Activated CD8-positive, alpha-beta memory T cell treated with anti-CD3 and anti-CD28 coated beads for 36 hours (primary cell): Measurements from ENCODE around the gene HNRNPA1. TPM values are rescaled to one million over a fixed set of nuclear protein-coding genes. Genes with fewer than 3 reads are reported as not detected.
"Not testable (repeated sequence)": the region's sequence is repeated elsewhere in the genome, so short reads cannot be mapped to it uniquely, and the experiment has no call there.

ENCODE experiments used
- CTCF ChIA-PET: fragments of 350-600 bp; sonication (Branson Sonifier 250); formaldehyde crosslinking; loops from one replicate; lab custom pipeline; 2021; ENCODE audit warnings: antibody characterized with exemption; lab: Charles Lee
- POLR2A ChIA-PET: fragments of 350-600 bp; sonication (Branson Sonifier 250); formaldehyde crosslinking; loops from one replicate; lab custom pipeline; 2021; ENCODE audit warnings: antibody characterized with exemption; lab: Charles Lee
- total RNA-seq, 2 experiments: library from RNA; stranded (reverse); gene quantifications; one replicate each; pipeline ENCODE4 v1.2.3, GENCODE V29; 2021

The HNRNPA1 gene
- total RNA-seq, 2 experiments from 2014 or later: 1,950 to 1,952 TPM

DNA sequence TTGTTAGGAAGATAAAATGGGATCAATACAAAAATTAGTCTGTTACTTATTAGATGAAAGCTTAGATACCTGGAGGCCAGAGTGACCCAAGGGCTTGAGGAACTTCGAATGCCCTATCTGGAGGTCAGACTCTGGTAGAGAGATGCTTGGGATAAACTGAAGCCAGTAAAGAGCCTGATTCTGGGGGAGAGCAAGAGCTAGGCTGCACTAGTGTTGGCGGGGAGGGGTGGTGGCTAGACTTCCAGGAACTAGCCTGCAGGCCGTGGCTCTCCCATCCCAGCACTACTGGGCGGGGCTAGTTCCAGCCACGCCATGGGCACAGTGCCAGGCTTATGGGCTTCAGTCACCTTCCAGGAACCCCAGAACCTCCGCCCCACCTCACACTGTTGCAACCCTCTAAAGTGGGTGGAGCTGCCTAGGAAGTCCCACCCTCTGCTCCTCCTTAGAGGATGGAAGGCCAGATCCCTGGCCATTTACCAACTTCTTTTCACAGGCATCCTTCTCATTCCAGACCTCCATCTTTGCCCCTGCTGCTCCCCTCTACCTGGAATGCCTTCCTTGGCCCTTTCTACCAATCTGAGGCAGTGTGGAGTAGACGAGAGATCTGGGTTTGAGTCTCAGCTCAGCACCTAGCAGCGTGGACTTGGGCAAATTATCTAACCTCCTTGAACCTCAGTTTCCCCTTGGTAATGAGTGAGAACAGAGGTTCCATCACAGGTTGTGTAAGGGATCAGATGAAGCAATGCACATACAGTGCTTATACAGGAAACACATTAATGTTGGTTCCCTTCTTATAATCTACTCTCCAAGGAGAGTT lies 26.6 kb downstream of the HNRNPA1 start:
- ChIA-PET CTCF (interaction anchor here (1.1 to 1.6 kb wide), 3 partner anchors 12 to 29 kb away, joined by 3 to 6 read pairs (median 3); no protein-coding TSS in a partner anchor), POLR2A (interaction anchor here (0.7 to 1.1 kb wide), 2 partner anchors 52 to 65 kb away, joined by 4 to 7 read pairs; no protein-coding TSS in a partner anchor)

DNA sequence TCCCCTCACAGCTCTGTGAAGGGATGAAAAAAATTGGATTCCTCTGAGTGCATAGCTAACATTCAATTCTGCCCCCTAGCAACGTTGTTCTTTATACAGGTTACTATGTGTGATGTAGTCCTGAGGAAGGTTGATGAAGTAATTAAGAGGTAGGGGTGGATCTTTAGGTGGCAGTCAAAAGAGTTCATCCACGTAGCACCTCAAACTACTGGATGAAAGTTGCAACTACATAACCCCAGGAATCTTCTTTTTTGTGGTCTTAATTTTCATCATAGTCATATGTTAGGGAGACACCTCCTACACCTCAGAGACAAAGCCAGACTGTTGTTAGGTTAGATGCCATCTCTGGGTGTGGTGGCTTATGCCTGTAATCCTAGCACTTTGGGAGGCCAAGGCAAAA lies 30.5 kb downstream of the HNRNPA1 start:
- ChIA-PET CTCF (interaction anchor here (0.7 to 1.5 kb wide), 2 partner anchors 17 to 88 kb away, joined by 4 to 5 read pairs; no protein-coding TSS in a partner anchor), POLR2A (interaction anchor here (0.7 kb wide), 1 partner anchor 36 kb away, joined by 4 read pairs; no protein-coding TSS in a partner anchor)

DNA sequence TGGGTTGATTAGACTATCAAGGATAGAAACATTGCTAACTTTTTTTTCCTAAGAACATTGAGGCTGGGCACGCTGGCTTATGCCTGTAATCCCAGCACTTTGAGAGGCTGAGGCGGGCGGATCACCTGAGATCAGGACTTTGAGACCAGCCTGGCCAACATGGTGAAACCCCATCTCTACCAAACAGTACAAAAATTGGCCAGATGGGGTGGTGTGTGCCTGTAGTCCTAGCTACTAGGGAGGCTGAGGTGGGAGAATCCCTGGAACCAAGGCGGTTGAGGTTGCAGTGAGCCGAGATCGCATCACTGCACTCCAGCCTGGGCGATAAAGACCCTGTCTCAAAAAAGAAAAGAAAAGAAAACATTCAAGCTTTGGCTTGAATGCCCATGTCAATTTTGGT lies 31.8 kb downstream of the HNRNPA1 start:
- CTCF ChIA-PET: interaction anchor here (0.6 to 0.9 kb wide), 2 partner anchors 18 to 303 kb away, joined by 3 to 6 read pairs; partner anchors contain the start of gene HOXC8
- POLR2A ChIA-PET: not testable (repeated sequence)

DNA sequence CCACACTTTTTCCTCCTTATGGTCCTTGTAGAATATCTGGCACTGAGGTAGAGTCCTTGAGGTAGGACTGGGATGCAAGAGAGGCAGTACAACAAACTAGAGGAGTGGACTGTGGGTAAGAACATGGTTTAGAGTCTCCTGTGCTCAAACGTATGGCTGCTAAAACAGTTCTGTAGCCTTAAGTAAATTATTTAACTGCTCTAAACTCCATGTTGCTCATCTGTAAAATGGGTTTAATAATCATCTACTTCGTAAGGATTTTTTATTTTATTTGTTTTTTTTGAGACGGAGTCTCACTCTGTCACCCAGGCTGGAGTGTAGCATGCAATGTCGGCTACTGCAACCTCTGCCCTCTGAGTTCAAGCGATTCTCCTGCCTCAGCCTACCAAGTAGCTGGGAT lies 40.8 kb downstream of the HNRNPA1 start:
- ChIA-PET CTCF (interaction anchor here (0.7 to 1.5 kb wide), 5 partner anchors 13 to 49 kb away, joined by 3 to 5 read pairs (median 4); no protein-coding TSS in a partner anchor), POLR2A (no interaction called here)

DNA sequence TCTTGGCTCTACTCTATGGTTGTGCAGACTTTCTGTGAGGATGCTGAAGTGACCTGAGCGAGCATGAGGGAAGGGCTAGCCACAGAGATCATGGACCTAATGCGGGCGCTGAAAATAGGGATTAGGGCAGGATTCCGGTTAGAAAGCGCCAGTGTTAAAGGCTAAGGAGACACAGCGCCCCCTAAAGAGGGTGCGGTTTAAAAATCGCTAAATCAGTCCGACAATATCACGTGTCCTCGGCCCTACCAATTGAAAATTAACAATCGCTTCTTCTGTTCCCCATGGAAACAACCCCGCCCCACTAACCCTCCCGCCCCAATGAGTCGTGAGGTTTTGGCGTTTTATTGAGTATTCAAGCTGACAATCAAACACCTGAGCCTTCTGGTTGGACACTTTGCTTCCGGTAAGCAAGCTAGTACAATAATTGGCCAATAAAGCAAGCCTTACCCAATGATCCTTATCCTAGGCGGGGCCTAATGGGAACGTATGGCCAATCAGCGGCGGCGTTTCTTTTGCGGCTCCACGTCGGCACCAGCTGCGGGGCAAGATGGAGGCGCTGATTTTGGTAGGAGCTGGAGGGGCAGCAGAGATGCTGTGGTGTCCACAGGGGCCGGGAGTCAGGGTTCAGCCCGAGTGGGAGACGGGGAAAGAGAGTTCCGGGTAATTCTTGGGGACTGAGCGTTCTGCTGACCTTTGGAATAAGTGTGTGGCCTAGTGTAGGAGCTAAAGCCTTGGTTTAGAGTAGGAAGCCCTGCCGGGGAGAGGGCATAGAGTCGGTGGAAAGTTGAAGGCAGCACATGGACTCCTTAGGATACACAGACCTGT lies 44.3 kb downstream of the HNRNPA1 start, which contains the start of gene COPZ1:
Gene COPZ1, plus strand, starts transcription at position 515 of the 825 bp plus-strand sequence. Its CDS starts 33 bp downstream, at position 548.
- ChIA-PET POLR2A (interaction anchor here (1.0 to 1.5 kb wide), 3 partner anchors 34 to 45 kb away, joined by 4 to 8 read pairs (median 4); partner anchors contain the start of genes CBX5 and HNRNPA1), CTCF (interaction anchor here (0.6 to 2.4 kb wide), 15 partner anchors 8 to 1671 kb away, joined by 3 to 13 read pairs (median 5); partner anchors contain the start of gene NFE2)

DNA sequence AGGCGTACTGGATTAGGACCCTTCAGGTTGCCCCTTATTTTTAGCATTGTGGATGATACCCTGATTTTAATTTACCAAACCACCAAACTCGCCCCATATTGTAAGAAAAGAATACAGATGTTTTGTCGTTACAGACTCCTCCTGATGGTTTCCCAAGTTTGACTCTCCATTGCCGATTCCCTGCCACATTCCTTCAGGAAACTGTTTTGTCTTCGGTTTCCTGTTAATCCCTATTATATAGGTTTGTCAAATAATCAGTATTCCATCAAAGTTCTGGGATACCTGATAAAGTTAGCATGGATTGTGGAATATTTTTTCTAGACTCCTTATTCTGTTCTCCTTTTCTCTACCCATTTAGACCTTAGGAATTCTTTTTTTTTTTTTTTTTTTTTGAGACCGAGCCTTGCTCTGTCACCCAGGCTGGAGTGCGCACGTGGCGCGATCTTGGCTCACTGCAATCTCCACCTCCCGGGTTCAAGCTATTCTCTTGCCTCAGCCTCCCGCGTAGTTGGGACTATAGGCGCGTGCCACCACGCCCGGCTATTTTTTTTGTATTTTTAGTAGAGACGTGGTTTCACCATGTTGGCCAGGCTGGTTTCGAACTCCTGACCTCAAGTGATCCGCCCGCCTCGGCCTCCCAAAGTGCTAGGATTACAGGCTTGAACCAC lies 45.0 kb downstream of the HNRNPA1 start:
- CTCF ChIA-PET: interaction anchor here (0.7 to 2.4 kb wide), 9 partner anchors 8 to 157 kb away, joined by 3 to 13 read pairs (median 5); no protein-coding TSS in a partner anchor
- POLR2A ChIA-PET: interaction anchor here (1.0 to 1.5 kb wide), 3 partner anchors 34 to 45 kb away, joined by 4 to 8 read pairs (median 4); partner anchors contain the start of genes CBX5 and HNRNPA1

DNA sequence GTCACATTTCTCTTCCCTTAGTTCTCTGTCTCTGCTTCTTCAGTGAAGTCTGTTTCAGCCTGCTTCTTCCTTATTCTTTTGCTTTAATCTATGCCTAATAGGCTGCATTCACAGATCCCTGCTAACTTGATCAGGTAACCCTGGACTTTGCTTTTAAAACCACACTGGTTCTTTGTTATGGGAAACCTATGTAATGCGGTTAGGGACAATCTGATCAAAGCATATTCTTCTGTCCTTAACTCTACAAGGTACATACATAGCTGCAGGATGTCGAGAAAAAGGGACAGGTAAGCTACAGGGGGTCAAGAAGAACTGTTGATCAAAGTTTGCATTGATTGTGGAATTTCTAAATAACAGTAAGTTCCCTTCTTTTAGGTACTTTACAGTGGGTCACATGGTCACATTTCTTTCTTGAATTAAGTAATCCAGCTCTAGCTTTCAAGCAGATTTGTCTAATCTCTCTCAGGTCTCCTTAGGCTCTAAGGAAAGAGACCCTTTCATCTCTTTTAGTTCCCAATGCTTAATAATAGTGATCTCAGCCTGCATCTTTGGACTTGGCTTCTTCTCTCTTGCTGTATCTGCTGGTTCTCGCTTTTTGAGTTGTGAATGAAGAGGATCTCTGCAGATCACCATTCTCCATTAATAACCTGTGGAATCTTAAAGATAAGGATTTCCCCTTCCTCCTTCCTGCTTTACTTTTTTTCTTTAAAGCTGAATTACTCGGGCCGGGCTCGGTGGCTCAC lies 48.2 kb downstream of the HNRNPA1 start:
- POLR2A ChIA-PET: interaction anchor here (0.6 kb wide), 1 partner anchor 1834 kb away, joined by 3 read pairs; no protein-coding TSS in a partner anchor
- CTCF ChIA-PET: interaction anchor here (0.6 to 1.3 kb wide), 3 partner anchors 7 to 40 kb away, joined by 3 to 4 read pairs (median 3); no protein-coding TSS in a partner anchor

DNA sequence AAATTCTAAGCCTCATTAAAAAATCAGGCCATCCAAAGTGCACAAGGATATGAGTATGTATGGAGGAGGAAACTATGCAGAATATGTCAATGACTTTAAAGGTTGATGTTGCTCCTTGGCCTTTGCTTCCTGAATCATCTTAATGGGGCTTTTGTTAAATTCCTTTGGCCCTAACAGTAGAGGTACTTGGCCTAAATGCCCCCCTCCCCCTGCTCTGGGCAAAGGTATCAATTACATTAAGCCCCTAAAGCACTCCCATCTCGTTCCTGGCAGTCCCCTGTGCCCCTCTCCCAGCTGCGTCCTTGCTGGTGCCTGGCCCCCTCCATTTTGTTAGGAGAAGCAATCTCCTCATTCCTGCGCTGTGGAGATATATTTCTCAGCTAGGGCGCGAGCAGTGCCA lies 49.2 kb downstream of the HNRNPA1 start:
- CTCF ChIA-PET: no interaction called here
- POLR2A ChIA-PET: no interaction called here

DNA sequence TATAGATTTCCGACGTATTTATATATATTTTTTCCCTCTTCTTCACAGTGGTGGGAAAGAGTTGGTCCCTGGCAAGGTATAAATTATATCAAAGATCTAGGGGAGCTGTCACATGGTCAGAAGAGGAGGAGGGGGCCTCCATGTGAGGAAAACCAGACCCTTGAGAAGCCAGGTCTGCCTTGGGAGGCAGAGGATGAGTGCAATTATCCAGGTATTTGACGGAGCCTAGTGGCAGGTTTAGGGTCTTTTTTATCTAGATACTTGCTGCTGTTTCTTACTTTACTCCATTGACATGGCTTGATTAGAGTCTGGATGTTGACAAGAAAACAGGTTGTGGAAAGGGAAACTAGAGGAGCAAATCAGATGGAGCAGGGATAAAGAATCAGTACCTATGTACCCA lies 49.9 kb downstream of the HNRNPA1 start:
- CTCF ChIA-PET: no interaction called here
- POLR2A ChIA-PET: no interaction called here

DNA sequence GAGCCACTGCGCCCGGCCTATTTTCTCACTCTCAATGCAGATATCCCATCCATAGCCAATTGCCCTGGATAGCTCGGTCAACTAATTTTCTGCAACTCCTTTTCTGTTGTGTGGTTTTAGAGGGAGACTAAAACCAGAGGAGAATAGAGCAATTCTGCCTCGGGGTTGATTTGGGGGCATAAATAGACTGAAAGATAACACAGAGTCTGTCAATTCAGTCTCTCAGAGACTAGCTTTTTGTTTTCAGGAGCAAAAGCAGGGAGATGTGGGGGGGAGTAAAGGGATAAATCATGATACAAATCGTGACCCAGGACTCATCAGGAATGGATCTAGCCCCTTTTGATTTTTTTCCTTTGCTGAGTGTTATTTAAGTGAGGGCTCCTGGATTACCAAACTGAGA lies 50.9 kb downstream of the HNRNPA1 start:
- POLR2A ChIA-PET: interaction anchor here (0.6 kb wide), 1 partner anchor 13 kb away, joined by 3 read pairs; no protein-coding TSS in a partner anchor
- CTCF ChIA-PET: interaction anchor here (1.8 kb wide), 1 partner anchor 79 kb away, joined by 5 read pairs; no protein-coding TSS in a partner anchor

DNA sequence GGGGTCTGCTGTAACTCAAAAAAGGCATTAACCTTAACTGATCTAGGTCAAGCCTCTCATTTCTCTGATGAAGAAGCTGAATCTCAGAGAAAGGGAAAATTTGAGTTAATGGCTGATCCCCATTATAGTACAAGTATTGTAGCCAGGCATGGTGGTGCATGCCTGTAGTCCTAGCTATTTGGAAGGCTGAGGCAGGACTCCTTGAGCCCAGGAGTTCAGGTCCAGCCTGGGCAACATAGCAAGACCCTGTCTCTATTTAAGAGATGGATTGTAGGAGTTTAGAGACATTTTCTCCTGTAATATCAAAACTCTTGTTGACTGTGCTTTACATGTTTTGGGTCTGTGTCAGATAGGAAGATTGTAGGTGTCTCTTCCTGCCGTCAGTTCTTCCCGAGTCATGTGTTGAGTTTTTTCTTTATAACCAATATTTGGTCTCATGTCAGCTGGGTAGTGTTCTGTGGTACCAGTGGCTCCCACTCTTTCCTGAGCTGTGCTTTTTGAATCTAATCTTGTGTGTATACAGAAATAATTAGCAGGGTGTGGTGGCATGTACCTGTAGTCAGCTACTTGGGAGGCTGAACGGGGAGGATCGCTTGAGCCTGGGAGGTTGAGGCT lies 53.0 kb downstream of the HNRNPA1 start:
- ChIA-PET POLR2A (interaction anchor here (0.6 kb wide), 1 partner anchor 30 kb away, joined by 4 read pairs; no protein-coding TSS in a partner anchor), CTCF (interaction anchor here (0.6 to 1.8 kb wide), 5 partner anchors 9 to 81 kb away, joined by 3 to 5 read pairs (median 3); partner anchors contain the start of gene COPZ1)

Other genes starting within 250 kb of the HNRNPA1 start
- gene HOXC5, start 247.7 kb upstream of the HNRNPA1 start, total RNA-seq: not detected
- gene HOXC4, start 226.9 kb upstream of the HNRNPA1 start, total RNA-seq: 1 to 10 TPM; 1.0 to 1.3 TPM
- 10 to 100 TPM; 23.6 TPM for gene SMUG1, start 91.7 kb upstream of the HNRNPA1 start, total RNA-seq
- gene CBX5, start 604 bp upstream of the HNRNPA1 start, total RNA-seq: 10 to 100 TPM; 89.8 to 94.5 TPM
- not detected for gene NFE2, start 20.3 kb downstream of the HNRNPA1 start, total RNA-seq
- 100 to 1,000 TPM; 106 to 107 TPM for gene COPZ1, start 44.4 kb downstream of the HNRNPA1 start, total RNA-seq
- under 1 TPM; 0.11 to 0.31 TPM for gene GPR84, start 83.8 kb downstream of the HNRNPA1 start, total RNA-seq
- under 1 TPM; 0.52 to 0.63 TPM for gene ZNF385A, start 104.0 kb downstream of the HNRNPA1 start, total RNA-seq
- 10 to 100 TPM; 22.1 to 22.6 TPM for gene ITGA5, start 138.5 kb downstream of the HNRNPA1 start, total RNA-seq
- 1 to 10 TPM; 9.1 to 10.0 TPM for gene GTSF1, start 192.9 kb downstream of the HNRNPA1 start, total RNA-seq
- 10 to 100 TPM; 79.8 to 81.5 TPM for gene NCKAP1L, start 217.0 kb downstream of the HNRNPA1 start, total RNA-seq